Mesenchymal stem cell (in vitro differentiated cells and primary cell): Measurements from ENCODE around the gene NSL1.

Experiments used
- DNase-seq: peaks from one replicate; pipeline ENCODE4 v3.0.0-alpha.2; 2013
- H2AFZ ChIP-seq: one replicate; pipeline ENCODE4 v1.6.1; 2013; ENCODE audit warnings: low read depth, mild to moderate bottlenecking, control low read depth, inconsistent platforms, low read length, moderate library complexity
- H2AK5ac ChIP-seq: 2 replicates; pipeline ENCODE4 v1.6.1; 2013; ENCODE audit warnings: low read length, moderate library complexity, mild to moderate bottlenecking, inconsistent platforms; ENCODE audit not compliant: severe bottlenecking
- H2BK120ac ChIP-seq: one replicate; pipeline ENCODE4 v1.6.1; 2013; ENCODE audit warnings: low read depth, mild to moderate bottlenecking, inconsistent platforms, low read length, moderate library complexity
- H2BK12ac ChIP-seq, 2 experiments: one replicate each; pipeline ENCODE4 v1.6.1; 2013; ENCODE audit warnings: inconsistent platforms in 2 of 2, low read length in 2 of 2, mild to moderate bottlenecking in 2 of 2, moderate library complexity in 2 of 2, control low read depth in 1 of 2
- H2BK15ac ChIP-seq: one replicate; pipeline ENCODE4 v1.6.1; 2013; ENCODE audit warnings: mild to moderate bottlenecking, low read depth, inconsistent platforms; ENCODE audit not compliant: poor library complexity, severe bottlenecking
- H2BK5ac ChIP-seq: 2 replicates; pipeline ENCODE4 v1.6.1; 2013; ENCODE audit warnings: low read depth, mild to moderate bottlenecking, low read length, control low read depth, inconsistent platforms; ENCODE audit not compliant: poor library complexity, severe bottlenecking
- H3K14ac ChIP-seq, 2 experiments: one replicate each; pipeline ENCODE4 v1.6.1; 2013; ENCODE audit warnings: inconsistent platforms in 2 of 2, low read length in 2 of 2, control low read depth in 1 of 2, mild to moderate bottlenecking in 1 of 2, moderate library complexity in 1 of 2
- H3K18ac ChIP-seq, 2 experiments: one replicate each; pipeline ENCODE4 v1.6.1; 2013; ENCODE audit warnings: inconsistent platforms in 2 of 2, low read length in 2 of 2, control low read depth in 1 of 2, low read depth in 1 of 2, mild to moderate bottlenecking in 1 of 2
- H3K23ac ChIP-seq, 2 experiments: one replicate each; pipeline ENCODE4 v1.6.1; 2013; ENCODE audit warnings: inconsistent platforms in 2 of 2, low read length in 2 of 2, mild to moderate bottlenecking in 2 of 2, moderate library complexity in 2 of 2, control low read depth in 1 of 2
- H3K27ac ChIP-seq: 2 replicates; pipeline ENCODE4 v1.5.1; 2013; ENCODE audit warnings: mild to moderate bottlenecking, moderate library complexity, low read length, control low read depth, inconsistent platforms; ENCODE audit not compliant: poor library complexity, severe bottlenecking
- H3K27me3 ChIP-seq, 2 experiments: 2 replicates each; pipeline versions ENCODE4 v1.6.1 to v1.7.0; 2013; ENCODE audit warnings: low read length in 2 of 2, mild to moderate bottlenecking in 2 of 2, moderate library complexity in 2 of 2, control low read depth in 1 of 2, inconsistent platforms in 1 of 2; ENCODE audit not compliant: control insufficient read depth in 1 of 2, insufficient read depth in 1 of 2
- H3K36me3 ChIP-seq, 2 experiments: 2 replicates each; pipeline versions ENCODE4 v1.6.1 to v1.7.0; 2013; ENCODE audit warnings: low read length in 2 of 2, control low read depth in 1 of 2, inconsistent platforms in 1 of 2, low read depth in 1 of 2, mild to moderate bottlenecking in 1 of 2; ENCODE audit not compliant: insufficient read depth in 2 of 2, control insufficient read depth in 1 of 2
- H3K4ac ChIP-seq, 2 experiments: one replicate each; pipeline ENCODE4 v1.6.1; 2013; ENCODE audit warnings: inconsistent platforms in 2 of 2, low read length in 2 of 2, mild to moderate bottlenecking in 2 of 2, moderate library complexity in 2 of 2, control low read depth in 1 of 2, low read depth in 1 of 2
- H3K4me1 ChIP-seq: 2 replicates; pipeline ENCODE4 v1.6.1; 2013; ENCODE audit warnings: low read depth, low read length, control low read depth; ENCODE audit not compliant: control insufficient read depth, insufficient read depth
- H3K4me2 ChIP-seq: 2 replicates; pipeline ENCODE4 v1.6.1; 2013; ENCODE audit warnings: low read length, mild to moderate bottlenecking, inconsistent platforms; ENCODE audit not compliant: poor library complexity, severe bottlenecking
- H3K4me3 ChIP-seq, 2 experiments: 2 replicates each; pipeline versions ENCODE4 v1.5.1 to v1.7.0; 2013; ENCODE audit warnings: low read length in 2 of 2, mild to moderate bottlenecking in 2 of 2, control low read depth in 1 of 2, low read depth in 1 of 2; ENCODE audit not compliant: insufficient read depth in 1 of 2
- H3K79me1 ChIP-seq: replicated peaks from 2 replicates; pipeline ENCODE4 v1.6.1; 2013; ENCODE audit warnings: mild to moderate bottlenecking, control low read depth, low read length, inconsistent platforms; ENCODE audit not compliant: poor library complexity, severe bottlenecking
- H3K9ac ChIP-seq: 2 replicates; pipeline ENCODE4 v1.7.0; 2013; ENCODE audit warnings: mild to moderate bottlenecking, low read length, moderate library complexity
- H3K9me3 ChIP-seq: 2 replicates; pipeline ENCODE4 v1.7.0; 2013; ENCODE audit warnings: mild to moderate bottlenecking, low read length; ENCODE audit not compliant: control insufficient read depth
- H4K8ac ChIP-seq: one replicate; pipeline ENCODE4 v1.6.1; 2013; ENCODE audit warnings: inconsistent platforms, mild to moderate bottlenecking, low read length, moderate library complexity
- H4K91ac ChIP-seq: one replicate; pipeline ENCODE4 v1.6.1; 2013; ENCODE audit warnings: mild to moderate bottlenecking, low read length, inconsistent platforms
- WGBS: methylation state at CpG from one replicate; pipeline ENCODE4 v1.1.7; 2013; ENCODE audit warnings: mixed read lengths; 5-methylcytosine and 5-hydroxymethylcytosine counted together

NSL1 gene

GRCh38 chr1:212710566-212710965 lies 81.0 kb downstream of the NSL1 start:
- no peak overlapping the region for H2BK12ac ChIP-seq
- H4K91ac ChIP-seq: no peak overlapping the region
- no peaks in the 10 kb centered on the region for H3K27me3 ChIP-seq
- H4K8ac ChIP-seq: no peak overlapping the region
- H2AK5ac ChIP-seq: no peak overlapping the region
- no peak overlapping the region for H3K23ac ChIP-seq
- WGBS: 87% methylated on average over 6 of the region's 6 CpGs
- no peaks in the 10 kb centered on the region for H3K36me3 ChIP-seq
- no peak for DNase-seq
- H3K9me3 ChIP-seq: no peaks in the 10 kb centered on the region
- H2AFZ ChIP-seq: no peak overlapping the region
- no peak overlapping the region for H3K18ac ChIP-seq
- H3K4ac ChIP-seq: no peak overlapping the region
- no peak overlapping the region for H3K4me2 ChIP-seq
- H3K4me1 ChIP-seq: no peaks in the 10 kb centered on the region
- no peak overlapping the region for H2BK15ac ChIP-seq
- no peak overlapping the region for H3K14ac ChIP-seq
- no peaks in the 10 kb centered on the region for H3K79me1 ChIP-seq
- H2BK5ac ChIP-seq: no peak overlapping the region
- no peak overlapping the region for H3K4me3 ChIP-seq
- H3K27ac ChIP-seq: no peak overlapping the region
- no peak overlapping the region for H2BK120ac ChIP-seq
- H3K9ac ChIP-seq: no peak overlapping the region

GRCh38 chr1:212703991-212704564 lies 87.5 kb downstream of the NSL1 start:
- no peaks in the 10 kb centered on the region for H3K36me3 ChIP-seq
- no peak for DNase-seq
- no peak overlapping the region for H3K4me2 ChIP-seq
- no peak overlapping the region for H4K91ac ChIP-seq
- no peak overlapping the region for H3K23ac ChIP-seq
- no peak overlapping the region for H3K18ac ChIP-seq
- no peak overlapping the region for H2BK5ac ChIP-seq
- no peaks in the 10 kb centered on the region for H3K79me1 ChIP-seq
- no peak overlapping the region for H2BK15ac ChIP-seq
- WGBS: 80% methylated on average over 8 of the region's 9 CpGs
- no peak overlapping the region for H3K27ac ChIP-seq
- H2BK120ac ChIP-seq: no peak overlapping the region
- H2AK5ac ChIP-seq: no peak overlapping the region
- H3K9ac ChIP-seq: no peak overlapping the region
- H3K4me3 ChIP-seq: no peak overlapping the region
- H3K4ac ChIP-seq: no peak overlapping the region
- no peak overlapping the region for H3K14ac ChIP-seq
- H2AFZ ChIP-seq: no peak overlapping the region
- no peak overlapping the region for H2BK12ac ChIP-seq
- H3K9me3 ChIP-seq: no peaks in the 10 kb centered on the region
- H3K27me3 ChIP-seq: peaks cover 0 to 17% of the 10 kb centered on the region in 2 experiments
- peaks cover 17% of the 10 kb centered on the region for H3K4me1 ChIP-seq
- no peak overlapping the region for H4K8ac ChIP-seq

DNA sequence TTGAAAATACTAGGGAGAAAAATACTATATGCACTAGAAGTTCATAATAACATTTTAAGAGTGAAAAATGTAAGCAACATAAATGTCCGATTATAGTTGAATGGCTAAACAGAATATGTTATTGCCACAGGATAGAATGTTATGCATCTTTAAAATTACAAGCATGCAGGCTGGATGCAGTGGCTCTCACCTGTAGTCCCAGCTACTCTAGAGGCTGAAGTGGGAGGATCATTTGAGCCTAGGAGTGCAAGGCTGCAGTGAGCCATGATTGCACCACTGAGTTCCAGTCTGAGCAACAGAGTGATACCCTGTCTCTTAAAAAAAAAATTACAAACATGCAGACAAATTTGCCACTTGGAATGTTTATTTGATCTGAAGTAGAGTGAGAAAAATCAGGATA lies 88.9 kb downstream of the NSL1 start:
- Histone ChIP-seq H2AFZ (no peak overlapping the region), H3K4ac (no peak overlapping the region), H2AK5ac (no peak overlapping the region), H3K79me1 (no peaks in the 10 kb centered on the region), H2BK12ac (no peak overlapping the region), H3K9me3 (no peaks in the 10 kb centered on the region), H3K18ac (no peak overlapping the region), H3K27ac (no peak overlapping the region), H4K91ac (no peak overlapping the region), H3K14ac (no peak overlapping the region), H2BK120ac (no peak overlapping the region), H3K23ac (no peak overlapping the region), H3K27me3 (peaks cover 11 to 31% of the 10 kb centered on the region in 2 experiments), H3K36me3 (no peaks in the 10 kb centered on the region), H2BK15ac (no peak overlapping the region), H3K4me2 (no peak overlapping the region), H3K9ac (no peak overlapping the region), H3K4me1 (peaks cover 21% of the 10 kb centered on the region), H2BK5ac (no peak overlapping the region), H3K4me3 (no peak overlapping the region), H4K8ac (no peak overlapping the region)
- WGBS: 89% methylated on average over 1 of the region's 1 CpG
- DNase-seq: no peak

DNA sequence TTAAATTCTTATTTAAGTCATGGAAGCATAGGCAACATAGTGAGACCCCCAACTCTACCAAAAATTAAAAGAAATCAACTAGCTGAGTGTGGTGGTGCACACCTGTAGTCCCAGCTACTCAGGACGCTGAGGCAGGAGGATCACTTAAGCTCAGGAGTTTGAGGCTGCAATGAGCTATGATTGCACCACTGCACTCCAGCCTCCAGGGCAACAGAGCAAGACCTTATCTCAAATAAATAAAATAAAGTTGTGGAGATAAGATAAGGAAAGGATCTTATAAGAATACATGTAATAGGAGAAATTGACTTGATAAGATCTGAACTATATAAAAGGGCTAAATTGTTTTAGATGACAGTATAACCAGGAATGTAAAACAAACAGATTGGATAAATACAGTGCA lies 89.7 kb downstream of the NSL1 start:
- Histone ChIP-seq H2BK12ac (no peak overlapping the region), H2AFZ (no peak overlapping the region), H3K79me1 (no peaks in the 10 kb centered on the region), H4K8ac (no peak overlapping the region), H2BK120ac (no peak overlapping the region), H4K91ac (no peak overlapping the region), H3K4me1 (peaks cover 21% of the 10 kb centered on the region), H2BK15ac (no peak overlapping the region), H3K18ac (no peak overlapping the region), H3K9me3 (no peaks in the 10 kb centered on the region), H3K4me2 (no peak overlapping the region), H3K14ac (no peak overlapping the region), H3K27ac (no peak overlapping the region), H3K9ac (no peak overlapping the region), H3K36me3 (no peaks in the 10 kb centered on the region), H2BK5ac (no peak overlapping the region), H3K23ac (no peak overlapping the region), H2AK5ac (no peak overlapping the region), H3K4me3 (no peak overlapping the region), H3K4ac (no peak overlapping the region), H3K27me3 (peaks cover 15 to 38% of the 10 kb centered on the region in 2 experiments)
- DNase-seq: no peak
- WGBS: 80% methylated on average over 1 of the region's 1 CpG
